Astrocyte of the spinal cord (primary cell): ENCODE measurements around the gene AKR1C3.
A peak's percentile ranks its signal among the peaks of the same experiment; 100 is the strongest.

ENCODE experiments used
- DNase-seq: peaks from one replicate; pipeline ENCODE4 v3.0.0; 2011; ENCODE audit warnings: low read depth, low spot score
- H3K4me3 ChIP-seq: 2 replicates; pipeline ENCODE4 v1.5.1; 2011; ENCODE audit warnings: low read depth, mild to moderate bottlenecking, low read length, moderate library complexity
- in situ Hi-C: cut with HindIII; loops from 2 replicates; pipeline ENCODE4 v1.10.0; 2017; ENCODE audit warnings: low sequenced_read_pairs
- TF ChIP-seq, protein P1 (sequence below): IDR thresholded peaks from 2 replicates; pipeline ENCODE4 v1.5.1; 2012; ENCODE audit warnings: low read depth, mild to moderate bottlenecking, low read length, inconsistent platforms

The AKR1C3 gene

DNA sequence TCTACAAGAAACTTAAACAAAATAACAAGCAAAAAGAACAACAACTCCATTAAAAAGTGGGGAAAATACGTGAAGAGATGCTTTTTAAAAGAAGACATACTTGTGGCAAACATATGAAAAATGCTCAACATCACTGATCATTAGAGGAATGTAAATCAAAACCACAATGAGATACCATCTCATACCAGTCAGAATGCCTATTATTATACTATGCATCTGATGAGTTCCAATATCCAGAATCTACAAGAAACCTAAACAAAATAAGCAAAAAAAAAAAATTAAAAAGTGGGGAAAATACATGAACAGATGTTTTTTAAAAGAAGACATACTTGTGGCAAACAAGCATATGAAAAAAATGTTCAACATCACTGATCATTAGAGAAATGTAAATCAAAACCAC, 29.6 kb upstream of the AKR1C3 start:
- H3K4me3 ChIP-seq, result no peak overlapping the region
- TF ChIP-seq, protein P1, sequence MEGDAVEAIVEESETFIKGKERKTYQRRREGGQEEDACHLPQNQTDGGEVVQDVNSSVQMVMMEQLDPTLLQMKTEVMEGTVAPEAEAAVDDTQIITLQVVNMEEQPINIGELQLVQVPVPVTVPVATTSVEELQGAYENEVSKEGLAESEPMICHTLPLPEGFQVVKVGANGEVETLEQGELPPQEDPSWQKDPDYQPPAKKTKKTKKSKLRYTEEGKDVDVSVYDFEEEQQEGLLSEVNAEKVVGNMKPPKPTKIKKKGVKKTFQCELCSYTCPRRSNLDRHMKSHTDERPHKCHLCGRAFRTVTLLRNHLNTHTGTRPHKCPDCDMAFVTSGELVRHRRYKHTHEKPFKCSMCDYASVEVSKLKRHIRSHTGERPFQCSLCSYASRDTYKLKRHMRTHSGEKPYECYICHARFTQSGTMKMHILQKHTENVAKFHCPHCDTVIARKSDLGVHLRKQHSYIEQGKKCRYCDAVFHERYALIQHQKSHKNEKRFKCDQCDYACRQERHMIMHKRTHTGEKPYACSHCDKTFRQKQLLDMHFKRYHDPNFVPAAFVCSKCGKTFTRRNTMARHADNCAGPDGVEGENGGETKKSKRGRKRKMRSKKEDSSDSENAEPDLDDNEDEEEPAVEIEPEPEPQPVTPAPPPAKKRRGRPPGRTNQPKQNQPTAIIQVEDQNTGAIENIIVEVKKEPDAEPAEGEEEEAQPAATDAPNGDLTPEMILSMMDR, result no peak
- no peak for DNase-seq
- in situ Hi-C loops, result no loop called here

DNA sequence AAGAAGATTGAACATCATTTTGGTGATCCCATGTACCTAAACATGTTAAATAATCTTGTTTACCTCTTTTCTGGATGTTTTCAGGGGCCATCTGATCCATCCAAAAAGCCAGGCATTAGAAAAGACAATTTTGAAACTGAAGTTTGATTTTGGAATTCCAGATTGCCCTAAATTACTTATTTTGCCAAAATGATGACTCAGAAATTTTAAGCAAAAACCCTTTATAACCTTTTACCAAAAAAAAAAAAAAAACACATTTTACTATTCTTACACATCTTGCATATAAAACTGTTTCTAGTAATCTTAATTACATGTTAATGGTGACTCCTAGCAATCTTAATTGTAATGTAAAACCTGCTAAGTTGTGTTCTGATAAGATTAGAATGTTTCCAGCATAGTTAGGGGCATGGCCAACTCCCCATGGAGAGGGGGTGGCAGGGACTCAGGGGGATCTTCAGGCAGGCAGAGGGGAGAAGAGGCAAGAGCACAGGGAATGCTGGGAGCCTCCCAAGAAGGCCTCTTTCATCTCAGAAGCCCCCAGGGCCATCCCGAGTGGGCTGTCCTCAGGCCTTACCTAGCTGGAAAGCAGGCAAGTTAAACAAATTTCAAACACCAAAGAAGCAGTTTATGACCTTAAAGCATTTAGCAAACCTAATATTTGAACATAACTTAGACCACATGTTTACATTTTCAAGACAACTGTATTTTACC, 25.8 kb upstream of the AKR1C3 start:
- in situ Hi-C loops, result no loop called here
- TF ChIP-seq, protein P1, result no peak
- DNase-seq, result no peak
- H3K4me3 ChIP-seq, result no peak overlapping the region

DNA sequence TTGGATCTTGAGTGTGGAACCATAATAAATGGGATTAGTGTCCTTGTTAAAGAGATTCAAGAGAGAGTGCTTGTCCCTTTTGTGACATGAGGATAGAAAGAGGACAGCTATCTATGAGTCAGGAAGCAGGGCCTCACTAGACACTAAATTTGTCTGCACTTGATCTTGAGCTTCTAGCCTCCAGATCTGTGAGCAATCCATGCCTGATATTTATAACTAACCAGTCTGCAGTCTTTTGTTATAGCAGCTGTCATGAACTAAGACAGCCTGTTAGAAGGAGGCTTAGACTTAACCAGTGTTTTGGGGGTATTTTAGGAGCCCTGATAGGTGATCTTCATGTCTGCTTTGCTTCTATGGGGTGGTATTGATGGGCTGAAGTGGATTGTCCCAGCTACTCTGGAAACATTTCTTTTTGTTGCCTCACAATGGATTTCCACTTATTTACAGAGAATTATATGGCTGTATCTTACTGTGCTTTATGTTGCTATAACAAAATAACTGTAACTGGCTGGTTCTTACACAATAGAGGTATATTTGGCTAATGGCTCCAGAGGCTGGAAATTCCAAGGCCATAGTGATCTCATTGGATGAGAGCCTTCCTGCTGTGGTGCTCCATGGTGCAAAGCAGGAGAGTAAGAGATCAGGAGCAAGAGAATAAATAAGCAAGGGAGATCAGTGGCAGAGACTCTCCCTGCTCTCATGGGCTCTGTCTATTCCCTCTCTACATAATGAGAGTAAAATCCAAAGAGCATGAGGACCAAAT, 23.4 kb upstream of the AKR1C3 start:
- no peak overlapping the region for H3K4me3 ChIP-seq
- TF ChIP-seq, protein P1, result no peak
- in situ Hi-C loops, result no loop called here
- no peak for DNase-seq

DNA sequence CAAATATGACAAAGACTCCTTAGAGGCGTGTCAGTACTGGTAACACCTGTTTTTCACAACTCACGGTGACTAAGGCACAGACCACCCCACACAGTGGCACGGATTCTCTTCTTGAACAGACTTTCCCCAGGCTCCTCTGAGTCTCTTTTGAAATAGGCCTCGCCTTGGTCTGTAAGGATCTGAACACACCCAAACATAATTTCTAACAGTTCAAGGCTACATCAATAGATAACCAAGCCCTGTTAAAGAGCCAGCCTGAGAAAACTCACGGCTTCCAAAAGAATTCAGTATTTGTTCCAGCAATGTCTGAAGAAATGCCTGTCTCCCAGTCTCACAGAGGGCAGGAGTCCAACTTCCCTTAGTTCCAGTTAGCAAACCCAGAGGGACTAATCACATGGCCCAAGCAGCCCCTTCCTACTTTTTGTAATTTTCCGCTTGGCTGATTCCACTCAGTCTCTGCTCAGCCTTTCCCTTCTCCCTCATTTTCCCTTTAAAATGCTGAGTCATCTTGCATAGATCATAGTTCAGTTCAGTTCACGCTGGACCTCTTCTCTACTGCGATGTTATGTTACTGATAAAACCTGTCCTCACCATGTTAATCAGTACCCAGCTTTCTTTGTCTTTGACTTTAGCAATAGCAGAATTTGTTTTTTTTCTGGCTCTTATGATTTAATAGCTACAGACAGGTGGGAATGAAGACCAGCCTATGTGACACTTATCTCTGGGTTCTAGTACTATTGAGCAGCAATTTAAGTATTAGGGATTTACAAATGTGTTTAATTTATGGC, 22.6 kb upstream of the AKR1C3 start:
- DNase-seq, result peak; percentile 53
- in situ Hi-C loops, result no loop called here
- H3K4me3 ChIP-seq, result no peak overlapping the region
- TF ChIP-seq, protein P1, result no peak

DNA sequence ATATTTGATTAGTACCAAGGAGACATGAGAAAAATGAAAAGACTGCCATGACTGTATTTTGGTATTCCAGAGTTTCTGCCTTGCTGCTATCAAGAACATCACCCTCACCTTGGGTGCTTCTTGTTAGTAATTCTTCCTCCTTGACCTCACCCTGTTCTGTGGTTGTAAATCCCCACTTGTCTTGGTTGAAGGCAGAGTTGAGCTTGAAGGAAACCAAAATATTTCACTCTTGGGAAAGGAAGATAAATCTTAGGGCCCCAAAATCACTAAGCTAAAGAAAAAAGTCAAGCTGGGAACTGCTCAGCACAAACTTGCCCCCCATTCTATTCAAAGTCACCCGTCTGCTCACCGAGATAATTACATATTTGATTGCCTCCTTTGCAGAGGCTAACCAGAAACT, 20.6 kb upstream of the AKR1C3 start:
- TF ChIP-seq, protein P1, result no peak
- no peak overlapping the region for H3K4me3 ChIP-seq
- in situ Hi-C loops, result no loop called here
- DNase-seq, result no peak

DNA sequence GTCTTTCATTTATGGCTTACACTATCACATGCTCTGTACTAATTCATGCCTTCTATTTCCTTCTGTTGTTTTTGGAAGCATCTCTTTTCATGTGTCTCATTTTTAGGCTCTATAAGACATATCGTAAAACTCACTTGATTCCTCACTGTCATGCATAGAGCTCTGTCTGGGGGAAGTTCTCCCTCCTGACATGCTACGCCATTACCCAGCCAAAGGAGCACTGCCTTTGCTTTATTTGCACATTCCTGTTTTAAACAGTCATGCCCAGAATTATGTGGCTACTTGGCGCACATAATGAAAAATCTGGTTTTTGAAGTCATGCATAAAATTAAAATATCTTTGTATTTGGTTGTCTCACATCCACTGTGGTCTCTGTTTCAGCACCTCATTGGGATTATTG, 17.6 kb upstream of the AKR1C3 start:
- DNase-seq, result no peak
- no peak overlapping the region for H3K4me3 ChIP-seq
- TF ChIP-seq, protein P1, result no peak
- in situ Hi-C loops, result no loop called here
